Neural cell (in vitro differentiated cells): Measurements from ENCODE around the gene LIN54. TPM values are rescaled to one million over a fixed set of nuclear protein-coding genes. Genes with fewer than 3 reads are reported as not detected.

Experiments used
- H2AFZ ChIP-seq: fragments of 200-600, 300-800 bp; sonication (generic), shearing (Covaris generic); 2 replicates; pipeline ENCODE4 v1.6.0; 2014; ENCODE audit warnings: low read depth, mild to moderate bottlenecking, antibody characterized with exemption, low read length, moderate library complexity
- H3F3A ChIP-seq: fragments of 200-600 bp; shearing (Covaris generic); 2 replicates; pipeline ENCODE4 v1.6.1; 2016; ENCODE audit warnings: mild to moderate bottlenecking, moderate library complexity, mixed read lengths, antibody characterized with exemption, low read length; ENCODE audit not compliant: insufficient read depth, poor library complexity, severe bottlenecking
- H3K27ac ChIP-seq: fragments of 200-600, 300-800 bp; sonication (generic), shearing (Covaris generic); 2 replicates; pipeline ENCODE4 v1.5.1; 2014; ENCODE audit warnings: mild to moderate bottlenecking, low read length, moderate library complexity
- H3K27me3 ChIP-seq: fragments of 300-800, 200-600 bp; sonication (generic), shearing (Covaris generic); 2 replicates; pipeline ENCODE4 v1.6.0; 2014; ENCODE audit warnings: mild to moderate bottlenecking, low read depth, low read length, moderate library complexity; ENCODE audit not compliant: insufficient read depth
- H3K36me3 ChIP-seq: fragments of 300-800, 200-600 bp; sonication (generic), shearing (Covaris generic); 2 replicates; pipeline ENCODE4 v1.5.1; 2014; ENCODE audit warnings: mild to moderate bottlenecking, antibody characterized with exemption, low read length, moderate library complexity; ENCODE audit not compliant: insufficient read depth
- H3K4me2 ChIP-seq: fragments of 300-800, 200-600 bp; sonication (generic), shearing (Covaris generic); 2 replicates; pipeline ENCODE4 v1.6.0; 2014; ENCODE audit warnings: mild to moderate bottlenecking, low read length
- H3K4me3 ChIP-seq: fragments of 300-800, 200-600 bp; sonication (generic), shearing (Covaris generic); 2 replicates; pipeline ENCODE4 v1.5.1; 2014; ENCODE audit warnings: mild to moderate bottlenecking, low read length, moderate library complexity
- H3K79me2 ChIP-seq: fragments of 200-600 bp; shearing (Covaris generic); replicated peaks from 2 replicates; pipeline ENCODE4 v1.6.0; 2014; ENCODE audit warnings: mild to moderate bottlenecking, low read length, moderate library complexity; ENCODE audit not compliant: insufficient read depth
- H3K9ac ChIP-seq: fragments of 300-800, 200-600 bp; sonication (generic), shearing (Covaris generic); 2 replicates; pipeline ENCODE4 v1.6.1; 2016; ENCODE audit warnings: mild to moderate bottlenecking, low read length, mixed read lengths
- H3K9me2 ChIP-seq: fragments of 200-600 bp; shearing (Covaris generic); 2 replicates; pipeline ENCODE4 v1.6.1; 2016; ENCODE audit warnings: mild to moderate bottlenecking, low read length, mixed read lengths; ENCODE audit not compliant: insufficient read depth
- H3K9me3 ChIP-seq: fragments of 200-600, 300-800 bp; sonication (generic), shearing (Covaris generic); 2 replicates; pipeline ENCODE4 v1.6.1; 2016; ENCODE audit warnings: mild to moderate bottlenecking, mixed run types, low read length, moderate library complexity, mixed read lengths
- H4K20me1 ChIP-seq: fragments of 200-600 bp; shearing (Covaris generic); 2 replicates; pipeline ENCODE4 v1.6.1; 2016; ENCODE audit warnings: mild to moderate bottlenecking, mixed run types; ENCODE audit not compliant: insufficient read depth
- CTCF ChIP-seq: fragments of 450-650 bp; IDR thresholded peaks from 2 replicates; pipeline ENCODE4 v1.5.1; 2014; ENCODE audit warnings: antibody characterized with exemption, mild to moderate bottlenecking, moderate library complexity; ENCODE audit not compliant: poor library complexity, severe bottlenecking
- EP300 ChIP-seq: fragments of 450-650 bp; conservative IDR thresholded peaks from 2 replicates; pipeline ENCODE4 v1.6.1; 2014; ENCODE audit warnings: antibody characterized with exemption, mild to moderate bottlenecking, moderate library complexity; ENCODE audit not compliant: poor library complexity, severe bottlenecking
- EZH2 ChIP-seq: fragments of 200-600, 300-800 bp; shearing (Covaris generic), sonication (generic); IDR thresholded peaks from 2 replicates; pipeline ENCODE4 v1.6.1; 2014; ENCODE audit warnings: antibody characterized with exemption, low read length, borderline replicate concordance, mild to moderate bottlenecking; ENCODE audit not compliant: insufficient read depth, poor library complexity, severe bottlenecking
- MXI1 ChIP-seq: fragments of 450-650 bp; conservative IDR thresholded peaks from 2 replicates; pipeline ENCODE4 v1.6.1; 2014; ENCODE audit warnings: antibody characterized with exemption, mild to moderate bottlenecking; ENCODE audit not compliant: poor library complexity, severe bottlenecking
- POLR2AphosphoS5 ChIP-seq: IDR thresholded peaks from 2 replicates; pipeline ENCODE4 v1.6.1; 2012
- RAD21 ChIP-seq: fragments of 450-650 bp; conservative IDR thresholded peaks from 2 replicates; pipeline ENCODE4 v1.6.1; 2014; ENCODE audit warnings: antibody characterized with exemption, mild to moderate bottlenecking, moderate library complexity
- REST ChIP-seq: IDR thresholded peaks from 2 replicates; pipeline ENCODE4 v1.6.1; 2012; ENCODE audit warnings: borderline replicate concordance
- SMC3 ChIP-seq: fragments of 450-650 bp; conservative IDR thresholded peaks from 2 replicates; pipeline ENCODE4 v1.6.1; 2014; ENCODE audit warnings: antibody characterized with exemption, mild to moderate bottlenecking, moderate library complexity; ENCODE audit not compliant: poor library complexity
- TAF1 ChIP-seq: IDR thresholded peaks from 2 replicates; pipeline ENCODE4 v1.6.1; 2012; ENCODE audit warnings: low read depth
- polyA plus RNA-seq: library from polyadenylated mRNA; depleted of rRNA; stranded (reverse); fragments of >200 nt; gene quantifications from 2 replicates; pipeline ENCODE4 v1.2.3, GENCODE V29; 2014

The LIN54 gene
- polyA plus RNA-seq, 1 donor from 2014 or later, result 7.3 TPM

- H3K79me2 ChIP-seq, result peaks cover 54% of the 10 kb centered on the region
- no peaks in the 10 kb centered on the region for H3K9me3 ChIP-seq
- H3K9ac ChIP-seq, result peak within 1 kb of the TSS; percentile 91
- H3K27me3 ChIP-seq, result no peaks in the 10 kb centered on the region
- peaks cover 3% of the 10 kb centered on the region for H3K36me3 ChIP-seq
- no peaks in the 10 kb centered on the region for H4K20me1 ChIP-seq
- H3K9me2 ChIP-seq, result no peaks in the 10 kb centered on the region
- peak within 1 kb of the TSS; percentile 81 for H3K4me2 ChIP-seq
- H2AFZ ChIP-seq, result peak within 1 kb of the TSS; percentile 75
- H3K4me3 ChIP-seq, result peak within 1 kb of the TSS; percentile 95
- no peaks in the 10 kb centered on the region for H3F3A ChIP-seq
- TF ChIP-seq POLR2AphosphoS5 (peak; percentile 91), EP300 (peak; percentile 68), TAF1 (no peak), RAD21 (peak; percentile 39), CTCF (peak; percentile 47), SMC3 (peak; percentile 38), MXI1 (peak; percentile 99), REST (peak; percentile 51), EZH2 (no peak)
- H3K27ac ChIP-seq, result peak within 1 kb of the TSS; percentile 90
These were observed 119.5 kb downstream of the LIN54 start, which contains the start of gene SEC31A for GRCh38 chr4:82890901-82891706. TSS of gene SEC31A (minus strand) at chr4:82891153. CDS start at chr4:82881936, 9,217 bp downstream.

GRCh38 chr4:82890528-82890900 is 120.1 kb downstream of the LIN54 start:
- peaks cover 3% of the 10 kb centered on the region for H3K36me3 ChIP-seq

More at GRCh38 chr4:82890528-82890900, 120.1 kb downstream of the LIN54 start:
- Histone ChIP-seq H3K9me2 (no peaks in the 10 kb centered on the region), H2AFZ (peak overlapping the region; percentile 51), H3K9me3 (no peaks in the 10 kb centered on the region), H3K9ac (peak overlapping the region; percentile 91), H4K20me1 (no peaks in the 10 kb centered on the region), H3K27ac (peak overlapping the region; percentile 90), H3K4me2 (peak overlapping the region; percentile 81), H3F3A (no peaks in the 10 kb centered on the region), H3K79me2 (peaks cover 54% of the 10 kb centered on the region), H3K27me3 (no peaks in the 10 kb centered on the region), H3K4me3 (peak overlapping the region; percentile 95)
- TF ChIP-seq TAF1, result no peak
- no peak for TF ChIP-seq RAD21
- no peak for TF ChIP-seq EP300
- TF ChIP-seq REST, result no peak
- no peak for TF ChIP-seq EZH2
- no peak for TF ChIP-seq POLR2AphosphoS5
- TF ChIP-seq MXI1, result no peak
- TF ChIP-seq CTCF, result no peak
- no peak for TF ChIP-seq SMC3
